CD4-positive, alpha-beta T cell treated with Interleukin-4 for 1 hour (primary cell): ENCODE data around the gene GJA1.
"Not testable (repeated sequence)": the region's sequence is repeated elsewhere in the genome, so short reads cannot be mapped to it uniquely, and the experiment has no call there.

ENCODE experiments used
- DNase-seq, 2 donors: peaks; one replicate each; pipeline ENCODE4 v3.0.0-alpha.2; 2020 to 2022

GJA1 gene

DNA sequence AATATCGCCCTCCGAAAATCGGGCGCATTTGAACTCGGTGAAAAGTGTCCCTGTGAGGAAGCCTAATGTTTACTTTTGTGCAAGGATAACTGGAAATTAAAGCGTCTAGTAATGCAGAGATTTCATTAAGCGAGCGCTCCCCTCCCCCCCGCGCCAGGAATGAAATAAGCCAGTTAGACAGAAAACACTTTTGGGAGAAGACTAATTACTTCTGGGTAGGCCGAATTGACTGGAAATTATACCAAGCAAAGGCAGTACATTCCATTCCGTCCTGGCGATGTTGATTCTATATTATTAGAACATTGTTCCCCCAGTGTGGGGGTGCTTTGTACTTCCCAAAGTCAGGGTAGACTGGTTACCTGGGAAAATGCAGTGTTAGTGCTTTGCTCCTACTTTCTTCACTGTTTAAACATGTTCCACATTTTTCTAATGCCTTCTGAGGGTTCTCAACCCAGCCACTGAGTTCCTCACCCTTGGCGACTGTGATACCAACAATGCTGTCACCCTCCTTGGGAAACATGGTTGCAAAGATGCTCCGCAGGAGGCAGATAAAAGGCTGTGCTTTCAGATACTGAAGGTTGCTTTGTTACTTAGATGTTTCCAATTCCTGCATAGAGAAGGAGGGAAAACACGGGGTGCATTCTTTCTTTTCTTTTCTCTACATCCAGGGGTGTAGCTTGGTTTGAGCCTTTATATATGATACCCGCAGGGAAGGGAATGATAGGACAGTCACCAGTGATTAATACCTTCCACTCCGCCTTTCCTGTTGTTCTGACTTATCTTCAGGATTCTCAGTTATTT, 2.6 kb downstream of the GJA1 start:
- no peak for DNase-seq

GRCh38 chr6:121438869-121439268, 3.4 kb downstream of the GJA1 start:
- DNase-seq: no peak

- no peak for DNase-seq
Measured at GRCh38 chr6:121439475-121439874, 4.0 kb downstream of the GJA1 start.

- DNase-seq: no peak
Measured at GRCh38 chr6:121439926-121440325, 4.5 kb downstream of the GJA1 start.

DNA sequence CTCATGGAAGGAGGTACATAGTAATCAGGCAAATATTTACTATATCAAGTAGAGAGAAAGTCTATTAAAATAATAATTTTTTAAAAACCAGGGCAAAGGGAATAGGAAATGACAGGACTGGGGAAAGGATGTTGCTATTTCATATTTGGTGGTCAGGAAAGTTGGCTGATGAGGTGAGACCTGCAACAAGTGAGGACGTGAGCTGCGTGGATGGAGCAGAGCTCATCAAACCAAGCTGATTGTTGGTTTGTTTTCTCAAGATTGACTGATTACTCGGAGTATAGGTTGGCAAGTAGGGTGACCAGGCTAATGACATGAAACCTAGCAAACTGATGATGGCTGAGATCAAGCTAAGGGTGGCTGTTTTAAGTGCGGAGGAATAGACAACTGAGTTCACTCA, 6.0 kb downstream of the GJA1 start:
- no peak for DNase-seq

- no peak for DNase-seq
Measured at GRCh38 chr6:121442576-121442975, 7.1 kb downstream of the GJA1 start.

DNA sequence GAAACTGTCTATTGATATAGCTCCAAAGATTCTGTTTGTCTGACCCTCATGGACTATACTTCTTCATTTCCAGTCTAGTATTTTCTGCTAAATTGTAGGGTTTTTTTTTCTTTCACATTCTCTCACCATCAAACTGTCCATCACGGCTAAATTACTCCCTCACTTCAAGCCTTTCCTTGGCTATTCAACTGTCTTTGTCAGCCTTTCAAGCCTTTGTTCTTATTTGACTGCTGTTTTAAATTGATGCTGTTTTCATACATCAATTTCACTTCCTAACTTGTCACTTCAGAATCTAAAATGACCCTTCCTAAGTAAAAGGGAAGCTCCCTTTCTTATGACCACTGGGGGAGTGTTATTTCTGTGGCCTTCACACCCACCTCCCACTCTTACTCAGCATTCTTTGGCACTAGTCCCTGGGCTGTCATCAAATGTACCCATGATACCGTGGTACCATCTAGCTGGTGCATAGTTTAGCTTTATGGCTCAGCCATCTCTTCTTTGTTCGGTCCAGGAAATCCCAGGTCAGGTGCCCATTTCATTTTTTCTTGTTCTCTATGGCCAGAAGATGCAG, 8.6 kb downstream of the GJA1 start:
- DNase-seq: no peak

DNA sequence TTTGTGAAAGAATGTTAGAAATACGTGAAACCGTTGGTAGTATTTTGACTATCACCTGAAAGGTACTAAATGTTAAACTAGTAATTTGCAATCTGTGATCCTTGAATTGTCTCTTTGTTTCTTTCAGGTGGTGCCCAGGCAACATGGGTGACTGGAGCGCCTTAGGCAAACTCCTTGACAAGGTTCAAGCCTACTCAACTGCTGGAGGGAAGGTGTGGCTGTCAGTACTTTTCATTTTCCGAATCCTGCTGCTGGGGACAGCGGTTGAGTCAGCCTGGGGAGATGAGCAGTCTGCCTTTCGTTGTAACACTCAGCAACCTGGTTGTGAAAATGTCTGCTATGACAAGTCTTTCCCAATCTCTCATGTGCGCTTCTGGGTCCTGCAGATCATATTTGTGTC, 11.3 kb downstream of the GJA1 start:
- not testable (repeated sequence) for DNase-seq

GRCh38 chr6:121447746-121448145, 12.3 kb downstream of the GJA1 start:
- DNase-seq: not testable (repeated sequence)

DNA sequence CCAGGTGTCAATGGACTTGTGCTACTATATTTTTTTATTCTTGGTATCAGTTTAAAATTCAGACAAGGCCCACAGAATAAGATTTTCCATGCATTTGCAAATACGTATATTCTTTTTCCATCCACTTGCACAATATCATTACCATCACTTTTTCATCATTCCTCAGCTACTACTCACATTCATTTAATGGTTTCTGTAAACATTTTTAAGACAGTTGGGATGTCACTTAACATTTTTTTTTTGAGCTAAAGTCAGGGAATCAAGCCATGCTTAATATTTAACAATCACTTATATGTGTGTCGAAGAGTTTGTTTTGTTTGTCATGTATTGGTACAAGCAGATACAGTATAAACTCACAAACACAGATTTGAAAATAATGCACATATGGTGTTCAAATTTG, 13.1 kb downstream of the GJA1 start:
- not testable (repeated sequence) for DNase-seq

DNA sequence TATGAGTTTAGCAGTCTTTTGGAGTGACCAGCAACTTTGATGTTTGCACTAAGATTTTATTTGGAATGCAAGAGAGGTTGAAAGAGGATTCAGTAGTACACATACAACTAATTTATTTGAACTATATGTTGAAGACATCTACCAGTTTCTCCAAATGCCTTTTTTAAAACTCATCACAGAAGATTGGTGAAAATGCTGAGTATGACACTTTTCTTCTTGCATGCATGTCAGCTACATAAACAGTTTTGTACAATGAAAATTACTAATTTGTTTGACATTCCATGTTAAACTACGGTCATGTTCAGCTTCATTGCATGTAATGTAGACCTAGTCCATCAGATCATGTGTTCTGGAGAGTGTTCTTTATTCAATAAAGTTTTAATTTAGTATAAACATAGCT, 13.9 kb downstream of the GJA1 start:
- DNase-seq: no peak

GRCh38 chr6:121450242-121450641, 14.8 kb downstream of the GJA1 start:
- no peak for DNase-seq

DNA sequence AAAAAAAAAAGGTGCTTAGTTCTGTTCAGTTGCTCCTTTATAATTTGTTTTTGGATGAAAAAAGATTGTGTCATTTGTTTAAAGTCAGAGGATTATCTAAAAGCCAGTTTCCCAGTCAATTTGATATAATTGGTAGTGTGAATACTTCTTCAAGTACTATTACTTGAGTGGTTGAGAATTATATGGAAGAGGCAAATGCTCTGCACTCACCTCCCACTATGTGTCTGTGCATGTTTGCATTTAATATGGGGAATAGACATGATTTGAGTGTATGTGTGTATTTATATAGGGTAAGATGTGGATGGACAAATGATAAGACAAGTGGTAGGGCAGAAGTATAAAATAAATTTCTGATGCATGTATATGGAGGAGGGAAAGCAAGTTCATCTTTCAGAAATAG, 15.8 kb downstream of the GJA1 start:
- no peak for DNase-seq

GRCh38 chr6:121453191-121453590, 17.7 kb downstream of the GJA1 start:
- DNase-seq: no peak

- DNase-seq: no peak
Measured at GRCh38 chr6:121460170-121460569, 24.7 kb downstream of the GJA1 start.

DNA sequence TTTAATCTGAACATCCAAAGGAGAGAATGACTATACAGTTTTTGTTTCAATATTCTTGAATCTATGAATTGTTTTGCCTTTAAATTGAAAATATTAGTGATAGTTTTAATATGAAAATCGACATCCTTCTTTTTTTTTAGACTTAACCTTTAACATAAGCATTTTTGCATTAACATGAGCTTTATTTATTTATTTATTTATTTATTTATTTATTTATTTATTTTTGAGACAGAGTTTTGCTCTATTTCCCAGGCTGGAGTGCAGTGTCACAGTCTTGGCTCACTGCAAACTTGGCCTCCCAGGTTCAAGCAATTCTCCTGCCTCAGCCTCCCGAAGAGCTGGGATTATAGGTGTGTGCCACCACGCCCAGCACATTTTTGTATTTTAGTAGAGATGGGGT, 27.6 kb downstream of the GJA1 start:
- no peak for DNase-seq

DNA sequence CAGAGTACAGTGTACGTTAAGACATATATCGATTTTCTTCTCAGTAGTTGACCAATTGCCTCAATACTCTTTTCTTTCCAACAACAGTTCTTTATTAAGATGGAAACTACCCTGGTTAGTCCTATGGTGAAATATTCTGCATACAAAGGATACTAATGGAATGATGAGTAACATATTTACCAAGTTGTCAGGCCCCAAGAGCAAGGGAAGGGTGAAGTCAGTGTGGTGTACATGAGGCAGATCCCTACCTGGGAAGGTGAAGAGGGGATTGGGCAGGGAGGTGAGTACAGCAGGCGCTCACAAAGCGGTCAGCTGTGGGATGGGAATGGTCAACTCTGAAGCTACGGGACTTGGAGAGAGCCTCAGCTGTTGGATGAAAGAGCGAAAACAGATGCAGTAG, 29.7 kb downstream of the GJA1 start:
- DNase-seq: no peak

- DNase-seq: no peak
Measured at GRCh38 chr6:121479486-121480098, 44.1 kb downstream of the GJA1 start.

DNA sequence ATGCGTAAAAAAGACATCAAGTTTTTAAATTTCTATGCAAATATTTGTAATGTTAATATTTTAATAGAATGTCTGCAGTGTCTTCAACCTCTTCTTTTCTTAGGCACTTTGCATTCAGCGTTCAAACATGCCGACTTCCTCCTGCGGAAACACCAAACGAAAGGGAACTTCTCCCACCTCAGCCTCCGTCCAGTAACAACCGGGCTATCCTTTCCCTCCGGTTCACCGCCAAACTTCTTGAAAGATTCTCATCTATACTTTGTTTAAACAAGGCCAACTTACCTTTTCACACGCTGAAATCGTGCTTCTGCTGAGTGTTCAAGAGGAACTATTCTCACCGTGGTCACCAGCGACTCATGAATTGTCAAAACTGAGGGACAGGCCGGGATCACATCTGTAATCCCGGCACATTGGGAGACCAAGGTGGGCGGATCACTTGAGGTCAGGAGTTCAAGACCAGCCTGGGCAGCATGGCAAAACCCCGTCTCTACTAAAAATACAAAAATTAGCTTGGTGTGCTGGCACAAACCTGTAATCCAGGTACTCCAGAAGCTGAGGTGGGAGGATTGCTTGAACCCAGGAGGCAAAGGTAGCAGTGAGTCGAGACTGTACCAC, 44.8 kb downstream of the GJA1 start:
- no peak for DNase-seq

DNA sequence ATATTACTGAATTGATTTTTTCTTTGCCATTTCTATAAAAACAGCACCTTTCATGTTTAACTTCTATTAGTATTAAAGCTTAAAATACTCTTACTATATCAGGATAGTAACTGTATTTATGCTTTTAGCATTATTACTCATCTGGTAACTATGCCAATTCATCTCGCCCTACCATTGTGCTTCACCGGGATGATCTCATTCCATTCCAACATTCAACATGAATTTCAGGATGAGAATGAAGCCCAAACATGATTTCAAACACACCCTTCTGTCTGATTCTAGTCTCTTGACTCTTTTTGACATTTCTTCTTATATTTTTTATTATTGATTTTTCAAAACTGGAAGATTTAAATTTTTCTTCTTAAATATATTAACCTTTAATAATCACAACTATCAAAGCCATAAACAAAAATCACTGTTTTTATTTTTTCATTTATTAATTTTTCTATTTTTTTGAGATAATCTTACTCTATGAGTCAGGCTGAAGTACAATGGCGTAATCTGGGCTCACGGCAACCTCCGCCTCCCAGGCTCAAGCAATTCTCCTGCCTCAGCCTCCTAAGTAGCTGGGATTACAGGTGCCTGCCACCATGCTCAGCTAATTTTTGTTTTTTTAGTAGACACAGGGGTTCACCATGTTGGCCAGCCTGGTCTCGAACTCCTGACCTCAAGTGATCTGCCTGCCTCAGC, 46.7 kb downstream of the GJA1 start:
- DNase-seq: no peak

- no peak for DNase-seq
Measured at GRCh38 chr6:121482751-121483150, 47.3 kb downstream of the GJA1 start.

DNA sequence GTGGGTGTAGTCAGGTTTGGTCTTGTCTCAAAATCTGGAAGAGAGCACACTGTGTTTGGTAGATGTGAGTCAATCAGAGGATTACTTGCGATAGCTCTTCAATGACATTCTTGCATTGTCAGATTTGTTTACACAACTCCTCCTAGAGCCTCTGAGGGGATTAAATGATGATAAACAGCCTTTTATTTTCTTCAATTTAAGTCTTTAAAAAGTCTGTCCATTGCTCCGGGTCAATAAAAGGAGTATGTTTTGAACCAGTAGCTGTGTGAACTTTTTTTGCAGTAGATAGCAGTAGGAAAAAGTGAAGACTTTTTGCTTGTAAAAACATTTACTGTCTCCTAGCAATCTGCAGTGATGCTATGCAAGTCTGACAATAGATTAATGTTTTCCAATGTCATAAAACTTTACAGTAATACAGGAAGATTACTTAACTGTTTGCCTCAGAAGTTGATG, 49.9 kb downstream of the GJA1 start:
- no peak for DNase-seq

DNA sequence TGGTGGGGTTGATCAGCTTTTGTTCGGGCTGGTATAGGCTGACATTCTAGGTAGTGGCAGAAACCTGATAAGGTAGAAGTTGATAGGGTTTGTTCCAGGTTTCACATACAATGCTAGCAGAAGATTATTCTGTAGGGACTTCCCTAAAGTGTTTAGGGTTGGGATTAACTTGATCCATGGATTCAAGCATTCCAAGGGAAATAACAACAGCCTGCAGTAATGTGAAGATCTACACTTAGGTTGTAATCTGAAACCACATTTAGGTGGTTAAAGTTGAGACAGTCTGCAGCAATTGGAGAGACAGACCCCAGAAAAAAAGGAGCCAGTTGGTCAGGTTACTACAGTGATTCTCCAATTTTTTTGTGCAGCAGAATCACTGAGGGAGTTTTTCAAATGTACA, 56.1 kb downstream of the GJA1 start:
- DNase-seq: no peak
